ENCODE measurements around the gene BABAM2.

BABAM2 gene

GRCh38 chr2:28350196-28350595, 459.7 kb downstream of the BABAM2 start:
- no peak overlapping the region for H3K4me3 ChIP-seq (ENCODE audit: low read depth, low read length)

- H3K4me3 ChIP-seq (ENCODE audit: low read depth, low read length): no peak overlapping the region
Observed at GRCh38 chr2:28350791-28351285, 460.3 kb downstream of the BABAM2 start.

- no peak overlapping the region for H3K4me3 ChIP-seq (ENCODE audit: low read depth, low read length)
Observed at GRCh38 chr2:28351621-28352020, 461.1 kb downstream of the BABAM2 start.

DNA sequence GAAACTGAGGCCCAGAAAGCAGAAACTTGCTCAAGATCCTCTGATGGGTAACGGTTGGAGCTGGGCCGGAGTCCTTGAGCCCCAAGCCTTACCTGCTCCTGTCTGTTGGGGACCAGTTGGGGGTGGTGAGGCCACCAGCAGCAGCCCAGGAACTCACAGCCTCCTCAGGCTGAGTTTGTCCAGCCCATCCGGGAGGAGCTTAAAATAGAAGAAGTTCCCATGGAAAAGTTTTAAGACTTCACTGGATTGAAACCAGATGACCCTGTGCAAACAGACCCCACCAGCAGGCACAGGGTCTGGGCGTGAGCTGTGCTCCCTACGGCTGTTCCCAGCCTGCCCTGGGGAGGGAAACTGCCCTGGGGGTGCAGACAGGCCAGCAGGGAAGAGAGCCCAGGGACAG, 461.6 kb downstream of the BABAM2 start:
- no peak overlapping the region for H3K4me3 ChIP-seq (ENCODE audit: low read depth, low read length)

DNA sequence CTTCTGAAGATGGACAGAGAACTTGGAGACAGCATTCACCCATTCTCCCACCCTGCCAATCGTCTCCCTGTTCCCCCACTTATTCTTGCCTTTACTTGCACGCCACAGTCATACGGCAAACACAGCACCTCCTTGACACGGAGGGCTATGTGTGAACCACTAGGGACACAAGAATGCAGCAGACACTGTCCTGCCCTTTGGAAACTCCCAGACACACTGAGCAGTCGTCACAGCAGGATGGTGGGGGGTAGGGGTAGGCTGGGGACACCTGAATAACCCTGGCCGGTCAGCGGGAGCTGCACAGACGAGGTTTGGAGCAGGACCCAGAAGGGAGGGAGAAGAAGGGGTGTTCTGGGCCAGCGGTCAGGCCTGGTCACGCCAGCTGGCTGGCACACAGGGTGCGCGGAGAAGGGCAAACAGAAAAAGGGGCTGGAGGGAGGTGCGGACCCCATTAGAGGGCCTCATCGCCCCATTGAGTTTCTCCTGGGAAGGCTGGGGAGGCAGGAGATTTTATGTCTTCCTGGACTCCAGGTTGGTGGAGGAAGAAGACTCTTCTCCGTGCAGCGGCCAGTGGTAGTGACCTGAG, 462.2 kb downstream of the BABAM2 start:
- H3K4me3 ChIP-seq (ENCODE audit: low read depth, low read length): no peak overlapping the region

DNA sequence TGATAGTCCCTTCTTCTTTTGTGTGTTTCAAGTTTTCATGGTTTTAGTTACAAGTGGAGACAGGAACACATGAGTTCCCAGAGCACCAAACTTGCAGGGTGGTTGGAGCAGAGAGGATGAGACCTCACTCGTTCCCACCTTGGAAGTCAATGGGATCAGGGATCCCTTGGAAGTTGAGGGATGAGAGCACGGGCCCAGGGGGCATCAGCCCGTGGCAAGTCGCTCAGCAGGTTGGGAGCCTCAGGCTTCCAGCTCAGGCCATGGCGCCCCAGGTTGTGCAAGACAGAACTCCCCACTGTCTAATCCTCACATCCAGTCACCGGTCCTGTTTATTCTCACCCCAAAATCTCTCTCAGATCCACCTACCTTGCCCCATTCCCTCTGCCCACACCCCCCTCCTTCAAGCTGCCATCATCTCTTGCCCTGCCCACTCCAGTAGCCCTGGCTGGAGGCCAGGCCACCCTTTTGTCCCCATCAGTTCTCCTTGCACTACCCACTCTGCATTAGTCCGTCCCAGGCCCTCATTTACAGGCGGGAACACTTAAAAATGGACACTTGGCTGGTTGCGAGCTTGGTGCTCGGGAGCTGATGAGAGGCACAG, 464.5 kb downstream of the BABAM2 start:
- no peak overlapping the region for H3K4me3 ChIP-seq (ENCODE audit: low read depth, low read length)

DNA sequence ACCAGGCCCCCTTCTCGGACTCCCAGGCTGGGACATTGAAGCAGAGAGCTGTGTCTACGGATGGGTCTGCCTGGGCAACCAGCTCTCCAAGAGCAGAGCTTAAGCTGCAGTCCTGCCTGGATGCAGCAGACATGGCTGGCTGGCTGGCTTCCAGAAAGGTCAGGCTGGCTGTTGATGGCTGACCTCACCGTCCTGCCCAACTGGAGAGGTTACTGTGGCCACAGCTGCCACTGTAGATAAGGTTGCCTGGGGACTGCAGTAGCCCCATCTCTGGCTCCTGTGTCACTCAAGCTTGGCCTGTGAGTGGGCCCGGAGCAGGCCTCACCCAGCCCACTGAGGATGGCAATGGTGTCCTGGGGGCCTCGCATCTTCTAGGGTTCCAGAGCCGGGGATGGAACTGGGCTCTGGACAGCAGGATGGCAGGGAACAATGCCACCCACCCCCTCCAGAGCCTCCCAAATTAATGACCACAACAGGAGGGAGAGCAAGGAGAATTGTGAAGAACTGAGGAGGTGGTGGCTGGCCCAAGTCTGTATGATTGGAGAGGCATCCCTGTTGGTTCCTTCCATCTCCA, 465.1 kb downstream of the BABAM2 start:
- no peak overlapping the region for H3K4me3 ChIP-seq (ENCODE audit: low read depth, low read length)

- no peak overlapping the region for H3K4me3 ChIP-seq (ENCODE audit: low read depth, low read length)
Observed at GRCh38 chr2:28356095-28356911, 465.8 kb downstream of the BABAM2 start.

- no peak overlapping the region for H3K4me3 ChIP-seq (ENCODE audit: low read depth, low read length)
Observed at GRCh38 chr2:28357055-28357454, 466.5 kb downstream of the BABAM2 start.

DNA sequence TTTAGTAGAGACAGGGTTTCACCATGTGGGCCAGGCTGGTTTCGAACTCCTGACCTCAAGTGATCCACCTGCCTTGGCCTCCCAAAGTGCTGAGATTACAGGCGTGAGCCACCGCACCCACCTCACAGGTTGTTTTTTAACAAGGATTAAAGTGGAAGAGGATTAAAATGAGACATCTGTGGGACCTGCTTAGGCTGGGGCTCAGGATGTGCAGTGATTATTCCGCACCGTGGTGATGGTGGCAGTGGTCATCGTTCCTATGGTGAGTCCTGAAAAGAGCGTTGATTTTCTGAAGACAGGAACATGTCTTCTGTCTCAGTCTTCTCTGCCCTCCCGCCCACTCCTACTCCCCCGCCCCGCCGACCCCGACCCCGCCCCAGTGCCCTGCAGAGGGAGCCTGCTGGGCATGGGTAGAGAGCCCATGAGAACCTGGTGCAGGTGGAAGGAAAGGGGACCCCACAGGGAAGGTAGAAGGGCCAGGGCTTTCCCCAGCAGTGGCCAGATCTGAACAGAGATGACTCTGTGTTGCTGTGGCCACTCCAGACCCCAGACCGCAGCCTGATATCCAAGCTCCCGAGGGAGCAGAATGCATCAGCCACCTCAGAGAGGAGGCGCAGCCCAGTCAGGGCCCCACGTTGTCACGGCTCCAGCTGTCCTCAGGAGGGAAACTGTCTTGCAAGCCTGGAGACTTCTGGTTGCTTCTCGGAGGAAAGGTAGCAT, 467.6 kb downstream of the BABAM2 start:
- H3K4me3 ChIP-seq (ENCODE audit: low read depth, low read length): no peak overlapping the region

GRCh38 chr2:28358668-28359201, 468.2 kb downstream of the BABAM2 start:
- no peak overlapping the region for H3K4me3 ChIP-seq (ENCODE audit: low read depth, low read length)

GRCh38 chr2:28359222-28360057, 468.9 kb downstream of the BABAM2 start:
- no peak overlapping the region for H3K4me3 ChIP-seq (ENCODE audit: low read depth, low read length)

GRCh38 chr2:28360058-28360717, 469.7 kb downstream of the BABAM2 start:
- H3K4me3 ChIP-seq (ENCODE audit: low read depth, low read length): no peak overlapping the region

DNA sequence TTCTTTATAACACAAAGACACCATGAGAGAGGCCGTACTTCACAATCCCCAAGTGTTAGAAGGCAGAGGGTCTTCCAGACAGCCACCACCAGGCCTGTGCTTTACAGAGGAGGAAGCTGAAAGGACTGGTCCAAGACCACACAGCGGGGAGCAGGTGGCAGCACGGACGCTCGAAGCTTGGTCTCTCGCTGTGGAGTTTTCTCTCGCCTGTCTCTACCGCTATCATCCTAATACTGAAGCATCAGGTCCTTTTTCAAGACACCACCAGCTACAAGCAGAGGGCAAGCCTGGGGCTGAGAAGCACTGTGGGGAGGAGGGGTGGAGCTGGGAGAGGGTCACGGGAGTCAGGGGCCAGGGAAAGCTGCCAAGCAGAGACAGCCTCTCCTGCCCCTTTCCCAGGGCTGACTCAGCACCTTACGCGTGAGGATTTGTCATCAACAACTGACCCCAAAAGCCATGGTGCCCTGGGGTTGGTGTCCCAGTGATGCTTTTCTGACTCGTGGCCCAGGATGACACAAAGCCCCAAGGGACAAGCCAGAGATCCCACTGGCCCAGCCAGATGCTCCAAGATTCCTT, 470.3 kb downstream of the BABAM2 start:
- no peak overlapping the region for H3K4me3 ChIP-seq (ENCODE audit: low read depth, low read length)

GRCh38 chr2:28361991-28362710, 471.6 kb downstream of the BABAM2 start:
- H3K4me3 ChIP-seq (ENCODE audit: low read depth, low read length): no peak overlapping the region

GRCh38 chr2:28362991-28363521, 472.5 kb downstream of the BABAM2 start:
- H3K4me3 ChIP-seq (ENCODE audit: low read depth, low read length): no peak overlapping the region

DNA sequence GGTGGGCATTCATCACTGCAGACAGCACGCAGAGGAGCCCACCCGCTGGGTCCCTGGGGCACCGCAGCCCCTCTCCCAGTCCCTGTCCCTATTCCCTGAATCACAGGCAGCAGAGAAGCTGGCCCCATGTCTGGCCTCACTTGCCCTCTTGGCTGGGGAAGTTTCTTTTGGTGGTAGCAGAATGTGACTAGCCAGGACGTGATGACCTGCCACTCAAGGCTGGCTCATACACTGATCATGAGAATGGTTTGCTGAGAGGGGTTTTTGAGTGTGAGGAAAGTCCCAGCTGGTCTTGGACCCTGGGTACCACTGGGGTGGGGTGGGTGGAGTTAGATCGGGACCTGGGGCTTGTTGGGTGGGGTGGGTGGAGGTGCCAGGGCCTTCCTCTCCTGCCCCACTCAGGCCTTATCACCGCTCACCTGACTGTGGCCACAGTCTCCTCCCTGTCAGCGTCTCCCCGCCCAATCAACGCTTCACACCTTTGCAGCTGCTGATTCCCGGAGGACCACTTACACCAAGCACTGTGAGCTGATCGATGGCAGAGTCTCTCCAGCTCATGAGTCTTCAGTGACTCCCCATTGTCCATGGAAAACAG, 473.3 kb downstream of the BABAM2 start:
- no peak overlapping the region for H3K4me3 ChIP-seq (ENCODE audit: low read depth, low read length)

- no peak overlapping the region for H3K4me3 ChIP-seq (ENCODE audit: low read depth, low read length)
Observed at GRCh38 chr2:28364610-28365009, 474.1 kb downstream of the BABAM2 start.

Measured in iPS-11a (cell line).